ENCODE data around the gene SARNP. TPM values are rescaled to one million over a fixed set of nuclear protein-coding genes. Genes with fewer than 3 reads are reported as not detected.

Gene SARNP
- polyA plus RNA-seq, 1 of the 3 experiments (the other 2 are of a cell fraction), result 65.8 TPM

DNA sequence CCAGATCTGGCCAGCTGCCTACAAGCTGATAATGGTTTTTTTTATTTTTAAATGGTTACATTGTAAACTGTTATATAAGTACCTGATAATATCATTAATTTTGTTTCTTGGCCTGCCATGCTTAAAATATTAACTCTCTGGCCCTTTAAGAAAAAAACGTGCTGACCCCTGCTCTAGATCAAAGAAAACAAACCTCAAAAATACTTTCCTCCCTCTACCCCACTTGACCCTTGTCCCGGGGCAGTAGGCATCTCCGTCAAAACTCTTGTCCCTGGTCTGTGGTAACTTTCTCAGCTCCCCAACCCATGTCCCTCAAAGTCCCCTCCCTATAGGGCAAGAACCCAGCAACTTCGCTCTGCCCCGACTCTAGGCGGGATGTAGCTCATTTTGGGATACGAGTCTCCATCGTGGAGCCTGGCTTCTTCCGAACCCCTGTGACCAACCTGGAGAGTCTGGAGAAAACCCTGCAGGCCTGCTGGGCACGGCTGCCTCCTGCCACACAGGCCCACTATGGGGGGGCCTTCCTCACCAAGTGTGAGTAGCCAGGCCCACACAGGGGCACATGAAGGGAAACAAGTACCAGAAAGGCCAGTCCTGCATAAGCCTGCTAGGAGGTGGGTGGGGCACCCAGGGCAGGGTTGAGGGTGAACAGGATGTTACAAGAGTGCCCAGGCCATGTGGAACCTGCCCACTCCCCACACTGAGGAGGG, 93.9 kb downstream of the SARNP start:
- Histone ChIP-seq H3K4me3 (ENCODE audit: low read depth in 2 of 2, low read length in 1 of 2) (no peak overlapping the region), H3K27ac (ENCODE audit: low read depth in 2 of 2, low read length in 1 of 2) (no peak overlapping the region; a peak in 1 of 4 replicates), H3K9me3 (no peaks in the 10 kb centered on the region), H3K4me1 (ENCODE audit: control insufficient read depth in 1 of 2, insufficient read depth in 2 of 2, low read depth in 1 of 2, low read length in 1 of 2) (peaks cover 11 to 41% of the 10 kb centered on the region in 2 experiments; a peak in 3 of 4 replicates), H3K9me2 (no peaks in the 10 kb centered on the region), H4K20me1 (ENCODE audit: insufficient read depth) (peaks cover 51% of the 10 kb centered on the region), H3K9ac (no peak overlapping the region), H3K27me3 (ENCODE audit: insufficient read depth) (no peaks in the 10 kb centered on the region), H3K79me2 (ENCODE audit: insufficient read depth) (peaks cover 34% of the 10 kb centered on the region), H3F3A (replicated peaks; ENCODE audit: insufficient read depth) (peaks cover 54% of the 10 kb centered on the region), H3K36me3 (replicated peaks in 1 of 2; ENCODE audit: control insufficient read depth in 1 of 2, insufficient read depth in 2 of 2, low read length in 1 of 2) (peaks cover 34 to 37% of the 10 kb centered on the region in 2 experiments), H3K4me2 (no peak overlapping the region), H2AFZ (ENCODE audit: low read depth) (no peak overlapping the region)
- ChIA-PET CTCF (interaction anchor here (0.7 to 11.2 kb wide), 8 partner anchors 11 to 207 kb away, joined by 3 to 202 read pairs (median 4); no protein-coding TSS in a partner anchor), POLR2A (interaction anchor here (0.6 to 1.2 kb wide), 2 partner anchors 15 to 68 kb away, joined by 4 to 5 read pairs; no protein-coding TSS in a partner anchor)
- TF ChIP-seq TAF1 (IDR thresholded peaks at IDR 0.05; ENCODE audit: borderline replicate concordance, low read depth, low read length), result no peak
- TF ChIP-seq, protein P1, sequence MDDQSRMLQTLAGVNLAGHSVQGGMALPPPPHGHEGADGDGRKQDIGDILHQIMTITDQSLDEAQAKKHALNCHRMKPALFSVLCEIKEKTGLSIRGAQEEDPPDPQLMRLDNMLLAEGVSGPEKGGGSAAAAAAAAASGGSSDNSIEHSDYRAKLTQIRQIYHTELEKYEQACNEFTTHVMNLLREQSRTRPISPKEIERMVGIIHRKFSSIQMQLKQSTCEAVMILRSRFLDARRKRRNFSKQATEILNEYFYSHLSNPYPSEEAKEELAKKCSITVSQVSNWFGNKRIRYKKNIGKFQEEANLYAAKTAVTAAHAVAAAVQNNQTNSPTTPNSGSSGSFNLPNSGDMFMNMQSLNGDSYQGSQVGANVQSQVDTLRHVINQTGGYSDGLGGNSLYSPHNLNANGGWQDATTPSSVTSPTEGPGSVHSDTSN (IDR thresholded peaks at IDR 0.05), result 0 out of 2 replicates have a peak, but pooled peaks have one; percentile 3
- TF ChIP-seq, protein P2, sequence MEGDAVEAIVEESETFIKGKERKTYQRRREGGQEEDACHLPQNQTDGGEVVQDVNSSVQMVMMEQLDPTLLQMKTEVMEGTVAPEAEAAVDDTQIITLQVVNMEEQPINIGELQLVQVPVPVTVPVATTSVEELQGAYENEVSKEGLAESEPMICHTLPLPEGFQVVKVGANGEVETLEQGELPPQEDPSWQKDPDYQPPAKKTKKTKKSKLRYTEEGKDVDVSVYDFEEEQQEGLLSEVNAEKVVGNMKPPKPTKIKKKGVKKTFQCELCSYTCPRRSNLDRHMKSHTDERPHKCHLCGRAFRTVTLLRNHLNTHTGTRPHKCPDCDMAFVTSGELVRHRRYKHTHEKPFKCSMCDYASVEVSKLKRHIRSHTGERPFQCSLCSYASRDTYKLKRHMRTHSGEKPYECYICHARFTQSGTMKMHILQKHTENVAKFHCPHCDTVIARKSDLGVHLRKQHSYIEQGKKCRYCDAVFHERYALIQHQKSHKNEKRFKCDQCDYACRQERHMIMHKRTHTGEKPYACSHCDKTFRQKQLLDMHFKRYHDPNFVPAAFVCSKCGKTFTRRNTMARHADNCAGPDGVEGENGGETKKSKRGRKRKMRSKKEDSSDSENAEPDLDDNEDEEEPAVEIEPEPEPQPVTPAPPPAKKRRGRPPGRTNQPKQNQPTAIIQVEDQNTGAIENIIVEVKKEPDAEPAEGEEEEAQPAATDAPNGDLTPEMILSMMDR (IDR thresholded peaks at IDR 0.05), result no peak
- TF ChIP-seq SIN3A (IDR thresholded peaks at IDR 0.05; ENCODE audit: borderline replicate concordance, low read depth, low read length), result peak; percentile 22; the same call in 1 of the 2 replicates
- TF ChIP-seq USF2 (IDR thresholded peaks at IDR 0.05; ENCODE audit: borderline replicate concordance, low read depth, low read length), result no peak
- TF ChIP-seq RCOR1 (IDR thresholded peaks at IDR 0.05; ENCODE audit: low read length), result no peak
- no peak for DNase-seq
- WGBS (ENCODE audit: low lambda C conversion rate), result 88% methylated on average over 9 of the region's 10 CpGs

DNA sequence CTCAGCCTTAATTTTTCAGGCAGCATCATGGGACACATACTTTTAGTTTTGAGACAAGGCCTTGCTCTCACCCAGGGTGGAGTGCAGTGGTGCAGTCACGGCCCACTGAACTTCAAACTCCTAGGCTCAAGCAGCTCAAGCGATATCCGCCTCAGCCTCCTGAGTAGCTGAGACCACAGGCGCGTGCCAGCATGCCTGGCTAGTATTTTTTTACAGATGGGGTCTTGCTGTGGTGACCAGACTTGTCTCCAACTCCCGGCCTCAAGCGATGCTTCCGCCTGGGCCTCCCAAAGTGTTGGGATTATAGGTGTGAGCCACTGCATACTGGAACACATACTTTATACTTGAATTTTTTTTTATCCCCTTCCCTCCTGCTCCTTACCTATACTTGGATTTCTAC, 94.6 kb downstream of the SARNP start:
- ChIA-PET POLR2A (interaction anchor here (1.2 kb wide), 1 partner anchor 16 kb away, joined by 4 read pairs; no protein-coding TSS in a partner anchor), CTCF (interaction anchor here (1.0 to 11.2 kb wide), 6 partner anchors 11 to 87 kb away, joined by 3 to 202 read pairs (median 10); no protein-coding TSS in a partner anchor)
- Histone ChIP-seq H3K27me3 (ENCODE audit: insufficient read depth) (no peaks in the 10 kb centered on the region), H3K9me3 (no peaks in the 10 kb centered on the region), H3K4me1 (ENCODE audit: control insufficient read depth in 1 of 2, insufficient read depth in 2 of 2, low read depth in 1 of 2, low read length in 1 of 2) (peaks cover 14 to 41% of the 10 kb centered on the region in 2 experiments), H3F3A (replicated peaks; ENCODE audit: insufficient read depth) (peaks cover 54% of the 10 kb centered on the region), H3K79me2 (ENCODE audit: insufficient read depth) (peaks cover 27% of the 10 kb centered on the region), H3K9ac (no peak overlapping the region), H3K9me2 (no peaks in the 10 kb centered on the region), H4K20me1 (ENCODE audit: insufficient read depth) (peaks cover 48% of the 10 kb centered on the region), H3K4me3 (ENCODE audit: low read depth in 2 of 2, low read length in 1 of 2) (no peak overlapping the region), H3K4me2 (no peak overlapping the region), H3K27ac (ENCODE audit: low read depth in 2 of 2, low read length in 1 of 2) (no peak overlapping the region; a peak in 1 of 4 replicates), H3K36me3 (replicated peaks in 1 of 2; ENCODE audit: control insufficient read depth in 1 of 2, insufficient read depth in 2 of 2, low read length in 1 of 2) (peaks cover 34 to 37% of the 10 kb centered on the region in 2 experiments), H2AFZ (ENCODE audit: low read depth) (no peak overlapping the region)
- no peak for TF ChIP-seq MEF2A (IDR thresholded peaks at IDR 0.05; ENCODE audit: borderline replicate concordance, low read depth)
- TF ChIP-seq POLR2AphosphoS5 (IDR thresholded peaks at IDR 0.05; ENCODE audit: low read depth, low read length), result peak; percentile 12; the same call in 1 of the 2 replicates
- DNase-seq, result no peak
- 99% methylated on average over 6 of the region's 8 CpGs for WGBS (ENCODE audit: low lambda C conversion rate)

All from SK-N-SH (cell line).